SK-N-SH (cell line): ENCODE measurements around the gene WNT6. TPM values are rescaled to one million over a fixed set of nuclear protein-coding genes. Genes with fewer than 3 reads are reported as not detected.

Source experiments
- CTCF ChIA-PET: fragments of 300-600, 350-600 bp; formaldehyde crosslinking; extraction: SDS; loops from one replicate; lab custom pipeline; 2021; lab: Yijun Ruan, JAX
- POLR2A ChIA-PET: fragments of 350-600 bp; sonication (Branson Sonifier 250); formaldehyde crosslinking; extraction: SDS; loops from one replicate; lab custom pipeline; 2020; ENCODE audit warnings: antibody characterized with exemption, inconsistent platforms; lab: Yijun Ruan, JAX
- DNase-seq: peaks from one replicate; pipeline ENCODE4 v3.0.0; 2012
- H2AFZ ChIP-seq: fragments of 200-600 bp; sonication (generic); 2 replicates; pipeline ENCODE4 v1.8.1; 2016; ENCODE audit warnings: antibody characterized with exemption, mild to moderate bottlenecking, low read depth
- H3F3A ChIP-seq: fragments of 200-600 bp; sonication (generic); replicated peaks from 2 replicates; pipeline ENCODE3; 2016; ENCODE audit warnings: antibody characterized with exemption, mild to moderate bottlenecking; ENCODE audit not compliant: insufficient read depth
- H3K27ac ChIP-seq, 2 experiments: fragments of 200-500 bp in 1 of 2; fragments of 200-600 bp in 1 of 2; sonication (Bioruptor generic) in 1 of 2; sonication (generic), shearing (Covaris generic) in 1 of 2; 2 replicates each; pipeline versions ENCODE4 v1.5.1 to v1.6.1; 2014 to 2016; ENCODE audit warnings: low read depth in 2 of 2, inconsistent platforms in 1 of 2, low read length in 1 of 2, mild to moderate bottlenecking in 1 of 2, mixed read lengths in 1 of 2
- H3K27me3 ChIP-seq: fragments of 200-600 bp; sonication (generic), shearing (Covaris generic); 2 replicates; pipeline ENCODE4 v1.6.1; 2016; ENCODE audit warnings: mixed run types; ENCODE audit not compliant: insufficient read depth
- H3K36me3 ChIP-seq, 2 experiments: fragments of 200-500 bp in 1 of 2; fragments of 200-600 bp in 1 of 2; sonication (Bioruptor generic) in 1 of 2; sonication (generic) in 1 of 2; replicated peaks in 1 of 2; 2 replicates each; pipeline versions ENCODE3 to v1.5.1; 2014 to 2016; ENCODE audit warnings: low read length in 1 of 2, mild to moderate bottlenecking in 1 of 2; ENCODE audit not compliant: insufficient read depth in 2 of 2, control insufficient read depth in 1 of 2
- H3K4me1 ChIP-seq, 2 experiments: fragments of 200-500 bp in 1 of 2; fragments of 200-600 bp in 1 of 2; sonication (Bioruptor generic) in 1 of 2; sonication (generic), shearing (Covaris generic) in 1 of 2; 2 replicates each; pipeline versions ENCODE4 v1.5.1 to v1.6.1; 2014 to 2016; ENCODE audit warnings: low read depth in 1 of 2, low read length in 1 of 2, mixed run types in 1 of 2; ENCODE audit not compliant: insufficient read depth in 2 of 2, control insufficient read depth in 1 of 2
- H3K4me2 ChIP-seq: fragments of 200-600 bp; sonication (generic), shearing (Covaris generic); 2 replicates; pipeline ENCODE4 v1.6.1; 2017; ENCODE audit warnings: mixed run types
- H3K4me3 ChIP-seq, 2 experiments: fragments of 200-500 bp in 1 of 2; fragments of 200-600 bp in 1 of 2; sonication (Bioruptor generic) in 1 of 2; sonication (generic), shearing (Covaris generic) in 1 of 2; 2 replicates each; pipeline versions ENCODE4 v1.5.1 to v1.8.1; 2014 to 2016; ENCODE audit warnings: low read depth in 2 of 2, inconsistent platforms in 1 of 2, low read length in 1 of 2, mild to moderate bottlenecking in 1 of 2, mixed read lengths in 1 of 2, moderate library complexity in 1 of 2
- H3K79me2 ChIP-seq: fragments of 200-600 bp; sonication (generic); 2 replicates; pipeline ENCODE4 v1.8.1; 2017; ENCODE audit warnings: mild to moderate bottlenecking; ENCODE audit not compliant: insufficient read depth
- H3K9ac ChIP-seq: fragments of 200-600 bp; sonication (generic); 2 replicates; pipeline ENCODE4 v1.6.1; 2017; ENCODE audit warnings: mixed run types
- H3K9me2 ChIP-seq: fragments of 200-600 bp; sonication (generic); 2 replicates; pipeline ENCODE4 v1.6.1; 2017; ENCODE audit warnings: mixed run types
- H3K9me3 ChIP-seq: fragments of 200-600 bp; sonication (generic); 2 replicates; pipeline ENCODE4 v1.6.1; 2017; ENCODE audit warnings: mixed run types, mild to moderate bottlenecking, moderate library complexity
- H4K20me1 ChIP-seq: fragments of 200-600 bp; sonication (generic); 2 replicates; pipeline ENCODE4 v1.6.1; 2017; ENCODE audit warnings: mild to moderate bottlenecking, mixed run types; ENCODE audit not compliant: insufficient read depth
- EP300 ChIP-seq, 2 experiments: IDR thresholded peaks; 2 replicates each; pipeline versions ENCODE4 v1.4.0 to v1.6.1; 2012; ENCODE audit warnings: borderline replicate concordance in 1 of 2, low read depth in 1 of 2, low read length in 1 of 2
- EZH2phosphoT487 ChIP-seq: fragments of 200-600 bp; sonication (generic); IDR thresholded peaks from 2 replicates; pipeline ENCODE4 v1.6.1; 2017; ENCODE audit warnings: low read depth, mixed run types, mild to moderate bottlenecking, antibody characterized with exemption, moderate library complexity, borderline replicate concordance
- FOSL2 ChIP-seq: IDR thresholded peaks from 2 replicates; pipeline ENCODE4 v1.4.0; 2012; ENCODE audit warnings: low read depth, mild to moderate bottlenecking, moderate library complexity, borderline replicate concordance
- FOXJ3 ChIP-seq: sonication (generic); formaldehyde crosslinking; IDR thresholded peaks from 2 replicates; pipeline ENCODE4 v1.5.1; 2020; ENCODE audit warnings: mild to moderate bottlenecking, missing genetic modification reagents
- GABPA ChIP-seq: IDR thresholded peaks from 2 replicates; pipeline ENCODE4 v1.4.0; 2012; ENCODE audit warnings: low read depth, mild to moderate bottlenecking
- MEF2A ChIP-seq: IDR thresholded peaks from 2 replicates; pipeline ENCODE4 v1.4.0; 2012; ENCODE audit warnings: low read depth, borderline replicate concordance
- RAD21 ChIP-seq: IDR thresholded peaks from 2 replicates; pipeline ENCODE4 v1.6.1; 2012; ENCODE audit warnings: mild to moderate bottlenecking, low read length
- RCOR1 ChIP-seq: fragments of 150-350 bp; IDR thresholded peaks from 2 replicates; pipeline ENCODE4 v1.6.1; 2017; ENCODE audit warnings: antibody characterized with exemption, low read length
- RFX5 ChIP-seq: IDR thresholded peaks from 2 replicates; pipeline ENCODE4 v1.6.1; 2012; ENCODE audit warnings: mild to moderate bottlenecking, improper control_type of control experiment, low read length
- RXRA ChIP-seq: IDR thresholded peaks from 2 replicates; pipeline ENCODE4 v1.4.0; 2012; ENCODE audit warnings: low read depth, mild to moderate bottlenecking, borderline replicate concordance
- TEAD4 ChIP-seq: IDR thresholded peaks from 2 replicates; pipeline ENCODE4 v1.4.0; 2012; ENCODE audit warnings: mild to moderate bottlenecking, borderline replicate concordance; ENCODE audit not compliant: insufficient read depth
- WGBS: methylation state at CpG from one replicate; pipeline ENCODE4 v1.1.6; 2017; ENCODE audit warnings: low lambda C conversion rate; 5-methylcytosine and 5-hydroxymethylcytosine counted together
- polyA plus RNA-seq, 3 experiments: library from polyadenylated mRNA; depleted of rRNA; stranded (reverse); fragments of >200 nt; gene quantifications; 2 replicates each; pipeline ENCODE4 v1.2.3, GENCODE V29; 2012
- TF ChIP-seq, protein P1 (sequence below): IDR thresholded peaks from 2 replicates; pipeline ENCODE4; 2012
- TF ChIP-seq, protein P2 (sequence below): fragments of 200-600 bp; sonication (generic); IDR thresholded peaks from 2 replicates; pipeline ENCODE4 v1.6.1; 2017; ENCODE audit warnings: antibody characterized with exemption, mild to moderate bottlenecking, moderate library complexity

Gene WNT6
- polyA plus RNA-seq, 1 of the 3 experiments (the other 2 are of a cell fraction), result 0.08 TPM

DNA sequence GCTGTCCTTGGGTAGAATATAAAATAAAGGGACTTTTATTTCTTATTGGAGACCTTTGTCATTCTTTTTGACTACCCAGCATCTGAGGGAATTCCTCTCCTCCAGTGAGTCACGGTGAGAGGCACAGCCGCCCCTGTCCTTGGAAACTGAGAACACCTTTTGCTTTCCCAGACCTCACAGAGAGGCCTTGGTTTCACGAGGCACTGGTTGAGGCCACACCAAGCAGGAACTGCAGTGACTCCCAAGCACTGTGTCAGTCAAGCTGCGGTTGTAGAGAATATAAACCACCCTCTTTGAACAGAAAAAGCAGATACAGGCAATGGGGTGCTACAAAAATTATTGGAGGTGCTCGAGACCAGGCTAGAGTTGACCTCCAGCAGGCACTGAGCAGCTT lies 44.4 kb upstream of the WNT6 start:
- CTCF ChIA-PET, result interaction anchor here (1.2 kb wide), 1 partner anchor 32 kb away, joined by 3 read pairs; no protein-coding TSS in a partner anchor
- H3K4me1 ChIP-seq, result no peaks in the 10 kb centered on the region; a peak in 1 of 4 replicates
- no peaks in the 10 kb centered on the region for H3K9me3 ChIP-seq
- WGBS, result 55% methylated on average over 5 of the region's 5 CpGs
- H3F3A ChIP-seq, result no peaks in the 10 kb centered on the region
- POLR2A ChIA-PET, result no interaction called here
- no peak for TF ChIP-seq FOSL2
- TF ChIP-seq, protein P1, sequence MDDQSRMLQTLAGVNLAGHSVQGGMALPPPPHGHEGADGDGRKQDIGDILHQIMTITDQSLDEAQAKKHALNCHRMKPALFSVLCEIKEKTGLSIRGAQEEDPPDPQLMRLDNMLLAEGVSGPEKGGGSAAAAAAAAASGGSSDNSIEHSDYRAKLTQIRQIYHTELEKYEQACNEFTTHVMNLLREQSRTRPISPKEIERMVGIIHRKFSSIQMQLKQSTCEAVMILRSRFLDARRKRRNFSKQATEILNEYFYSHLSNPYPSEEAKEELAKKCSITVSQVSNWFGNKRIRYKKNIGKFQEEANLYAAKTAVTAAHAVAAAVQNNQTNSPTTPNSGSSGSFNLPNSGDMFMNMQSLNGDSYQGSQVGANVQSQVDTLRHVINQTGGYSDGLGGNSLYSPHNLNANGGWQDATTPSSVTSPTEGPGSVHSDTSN, result no peak
- TF ChIP-seq, all 33 proteins: peak for 0
- no peaks in the 10 kb centered on the region for H3K9me2 ChIP-seq
- no peaks in the 10 kb centered on the region for H4K20me1 ChIP-seq
- H3K4me3 ChIP-seq, result no peak overlapping the region
- H3K9ac ChIP-seq, result no peak overlapping the region
- H3K4me2 ChIP-seq, result no peak overlapping the region
- no peak overlapping the region for H3K27ac ChIP-seq
- no peaks in the 10 kb centered on the region for H3K79me2 ChIP-seq
- H2AFZ ChIP-seq, result no peak overlapping the region
- no peaks in the 10 kb centered on the region for H3K36me3 ChIP-seq
- no peaks in the 10 kb centered on the region; the same call in 1 of the 2 replicates for H3K27me3 ChIP-seq
- DNase-seq, result no peak

DNA sequence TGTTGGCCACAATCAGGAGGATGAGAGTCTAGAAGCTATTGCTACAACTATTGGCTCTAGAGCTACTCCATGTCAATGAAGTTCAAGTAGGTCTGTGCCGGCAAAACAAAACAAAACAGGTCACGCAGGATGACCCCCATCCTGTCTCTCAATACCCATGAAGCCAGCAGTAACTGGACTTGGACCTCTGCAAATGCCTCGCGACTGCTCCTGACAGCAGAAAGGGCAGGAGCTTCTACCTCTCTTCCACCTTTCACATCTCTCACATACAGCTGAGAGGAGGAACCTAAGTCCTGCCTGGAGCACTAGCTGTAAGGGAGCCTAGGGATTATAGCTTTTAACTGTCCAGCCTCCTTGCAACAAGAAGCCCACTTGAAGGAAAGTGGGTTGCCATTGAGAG lies 44.0 kb upstream of the WNT6 start:
- no peaks in the 10 kb centered on the region for H3K4me1 ChIP-seq
- H3K27ac ChIP-seq, result no peak overlapping the region
- no peak overlapping the region for H3K4me3 ChIP-seq
- no peaks in the 10 kb centered on the region for H3K9me3 ChIP-seq
- ChIA-PET CTCF (interaction anchor here (1.2 kb wide), 1 partner anchor 32 kb away, joined by 3 read pairs; no protein-coding TSS in a partner anchor), POLR2A (no interaction called here)
- no peaks in the 10 kb centered on the region for H3K9me2 ChIP-seq
- H3K4me2 ChIP-seq, result no peak overlapping the region
- no peaks in the 10 kb centered on the region for H3K36me3 ChIP-seq
- no peaks in the 10 kb centered on the region for H4K20me1 ChIP-seq
- no peak overlapping the region for H2AFZ ChIP-seq
- no peak overlapping the region for H3K9ac ChIP-seq
- DNase-seq, result no peak
- H3F3A ChIP-seq, result no peaks in the 10 kb centered on the region
- H3K27me3 ChIP-seq, result no peaks in the 10 kb centered on the region; the same call in 1 of the 2 replicates
- no peaks in the 10 kb centered on the region for H3K79me2 ChIP-seq
- 57% methylated on average over 2 of the region's 4 CpGs for WGBS
- TF ChIP-seq FOXJ3 (CRISPR knock-in tag) (no peak), EZH2phosphoT487 (no peak), RCOR1 (no peak), TEAD4 (no peak), RXRA (no peak), RFX5 (no peak), MEF2A (no peak)
- TF ChIP-seq, protein P1, result no peak
- TF ChIP-seq, all 33 proteins: peak for 0

DNA sequence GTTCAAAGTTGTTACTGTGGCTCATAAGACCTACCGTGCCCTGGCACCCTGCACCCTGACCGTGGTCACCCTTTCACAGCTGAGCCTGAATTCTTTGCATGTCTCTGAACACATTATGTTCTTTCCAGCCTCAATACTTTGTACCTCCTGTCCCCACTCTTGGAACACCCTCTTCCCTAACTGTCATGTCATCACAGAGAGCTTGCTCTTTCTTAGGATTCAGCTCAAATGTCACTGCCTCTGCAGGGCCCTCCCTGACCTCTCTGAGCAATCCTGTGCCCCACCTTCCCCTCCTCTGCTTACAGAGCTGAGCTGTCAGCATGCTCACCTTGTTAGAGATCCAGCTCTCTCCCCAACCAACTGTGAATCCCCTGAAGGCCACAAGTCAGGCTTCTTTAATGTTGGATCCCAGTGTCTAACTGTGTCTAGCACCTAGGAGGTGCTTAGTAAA lies 43.0 kb upstream of the WNT6 start:
- Histone ChIP-seq H3K27me3 (no peaks in the 10 kb centered on the region; the same call in 1 of the 2 replicates), H3K4me2 (no peak overlapping the region), H3K9ac (no peak overlapping the region), H2AFZ (no peak overlapping the region), H3K27ac (no peak overlapping the region)
- TF ChIP-seq, protein P2, sequence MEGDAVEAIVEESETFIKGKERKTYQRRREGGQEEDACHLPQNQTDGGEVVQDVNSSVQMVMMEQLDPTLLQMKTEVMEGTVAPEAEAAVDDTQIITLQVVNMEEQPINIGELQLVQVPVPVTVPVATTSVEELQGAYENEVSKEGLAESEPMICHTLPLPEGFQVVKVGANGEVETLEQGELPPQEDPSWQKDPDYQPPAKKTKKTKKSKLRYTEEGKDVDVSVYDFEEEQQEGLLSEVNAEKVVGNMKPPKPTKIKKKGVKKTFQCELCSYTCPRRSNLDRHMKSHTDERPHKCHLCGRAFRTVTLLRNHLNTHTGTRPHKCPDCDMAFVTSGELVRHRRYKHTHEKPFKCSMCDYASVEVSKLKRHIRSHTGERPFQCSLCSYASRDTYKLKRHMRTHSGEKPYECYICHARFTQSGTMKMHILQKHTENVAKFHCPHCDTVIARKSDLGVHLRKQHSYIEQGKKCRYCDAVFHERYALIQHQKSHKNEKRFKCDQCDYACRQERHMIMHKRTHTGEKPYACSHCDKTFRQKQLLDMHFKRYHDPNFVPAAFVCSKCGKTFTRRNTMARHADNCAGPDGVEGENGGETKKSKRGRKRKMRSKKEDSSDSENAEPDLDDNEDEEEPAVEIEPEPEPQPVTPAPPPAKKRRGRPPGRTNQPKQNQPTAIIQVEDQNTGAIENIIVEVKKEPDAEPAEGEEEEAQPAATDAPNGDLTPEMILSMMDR, result no peak
- TF ChIP-seq, protein P1, result no peak
- no peak for TF ChIP-seq RAD21
- TF ChIP-seq FOSL2, result no peak
- TF ChIP-seq RCOR1, result no peak
- TF ChIP-seq EP300 (IDR thresholded peaks at IDR 0.05; ENCODE audit: borderline replicate concordance in 1 of 2, low read depth in 1 of 2, low read length in 1 of 2), result no peak
- no peak for TF ChIP-seq GABPA
- TF ChIP-seq RXRA, result no peak
- TF ChIP-seq, all 33 proteins: peak for 0
- H3F3A ChIP-seq, result no peaks in the 10 kb centered on the region
- H4K20me1 ChIP-seq, result no peaks in the 10 kb centered on the region
- no peaks in the 10 kb centered on the region for H3K9me3 ChIP-seq
- H3K36me3 ChIP-seq, result no peaks in the 10 kb centered on the region
- POLR2A ChIA-PET, result no interaction called here
- no peaks in the 10 kb centered on the region for H3K9me2 ChIP-seq
- 55% methylated on average over 2 of the region's 2 CpGs for WGBS
- no peaks in the 10 kb centered on the region for H3K79me2 ChIP-seq
- no peaks in the 10 kb centered on the region for H3K4me1 ChIP-seq
- no peak overlapping the region for H3K4me3 ChIP-seq
- CTCF ChIA-PET, result interaction anchor here (0.6 kb wide), 1 partner anchor 129 kb away, joined by 3 read pairs; no protein-coding TSS in a partner anchor
- DNase-seq, result no peak
